Measurements from ENCODE around the gene DKKL1.

DKKL1 gene

GRCh38 chr19:49383599-49383998 lies 19.9 kb downstream of the DKKL1 start:
- Histone ChIP-seq H3K27me3 (peaks cover 0 to 25% of the 10 kb centered on the region in 2 donors), H3K36me3 (no peaks in the 10 kb centered on the region), H3K9me3 (peaks cover 0 to 14% (median 10%) of the 10 kb centered on the region in 3 donors), H3K27ac (no peak overlapping the region), H3K4me3 (no peak overlapping the region), H3K4me1 (no peaks in the 10 kb centered on the region)
- DNase-seq = no peak
- intact Hi-C loops (cut with DNase I; ENCODE audit: low total_unique reads) = no loop called here
- TF ChIP-seq CTCF (IDR thresholded peaks at IDR 0.05) = no peak

GRCh38 chr19:49387936-49388372 lies 24.3 kb downstream of the DKKL1 start, which contains the start of gene KASH5:
Gene KASH5, plus strand, starts transcription at chr19:49388249. Its CDS starts 2,635 bp downstream, at chr19:49390884.
- Histone ChIP-seq H3K4me1 (no peaks in the 10 kb centered on the region), H3K27ac (no peak within 1 kb of the TSS), H3K36me3 (no peaks in the 10 kb centered on the region), H3K27me3 (peaks cover 0 to 40% of the 10 kb centered on the region in 2 donors), H3K9me3 (peaks cover 0 to under 1% (median 0%) of the 10 kb centered on the region in 3 donors), H3K4me3 (peak within 1 kb of the TSS; percentile 22 to 31)
- no peak for TF ChIP-seq CTCF (IDR thresholded peaks at IDR 0.05)
- DNase-seq = peak; percentile 49 to 88
- intact Hi-C loops (cut with DNase I; ENCODE audit: low total_unique reads) = no loop called here

GRCh38 chr19:49389406-49389805 lies 25.7 kb downstream of the DKKL1 start:
- Histone ChIP-seq H3K4me3 (no peak overlapping the region), H3K4me1 (no peaks in the 10 kb centered on the region), H3K36me3 (no peaks in the 10 kb centered on the region), H3K9me3 (no peaks in the 10 kb centered on the region), H3K27ac (no peak overlapping the region), H3K27me3 (peaks cover 0 to 50% of the 10 kb centered on the region in 2 donors)
- no peak for TF ChIP-seq CTCF (IDR thresholded peaks at IDR 0.05)
- intact Hi-C loops (cut with DNase I; ENCODE audit: low total_unique reads) = no loop called here
- DNase-seq = no peak

GRCh38 chr19:49390131-49390928 lies 26.7 kb downstream of the DKKL1 start:
- no peak overlapping the region for H3K27ac ChIP-seq
- no peaks in the 10 kb centered on the region for H3K9me3 ChIP-seq
- no peaks in the 10 kb centered on the region for H3K4me1 ChIP-seq
- H3K27me3 ChIP-seq = peaks cover 0 to 54% of the 10 kb centered on the region in 2 donors
- no peak overlapping the region for H3K4me3 ChIP-seq
- intact Hi-C loops (cut with DNase I; ENCODE audit: low total_unique reads) = no loop called here
- DNase-seq = no peak
- no peak for TF ChIP-seq CTCF (IDR thresholded peaks at IDR 0.05)
- H3K36me3 ChIP-seq = no peaks in the 10 kb centered on the region

- Histone ChIP-seq H3K4me3 (no peak overlapping the region), H3K27ac (no peak overlapping the region), H3K36me3 (no peaks in the 10 kb centered on the region), H3K27me3 (peaks cover 0 to 58% of the 10 kb centered on the region in 2 donors), H3K4me1 (no peaks in the 10 kb centered on the region), H3K9me3 (no peaks in the 10 kb centered on the region)
- intact Hi-C loops (cut with DNase I; ENCODE audit: low total_unique reads) = no loop called here
- no peak for DNase-seq
- no peak for TF ChIP-seq CTCF (IDR thresholded peaks at IDR 0.05)
These were observed 27.3 kb downstream of the DKKL1 start for GRCh38 chr19:49390929-49391359.

Measured in tibial artery (tissue), 4 donors.